ENCODE measurements around the gene OR10S1. TPM values are rescaled to one million over a fixed set of nuclear protein-coding genes. Genes with fewer than 3 reads are reported as not detected.

Gene OR10S1
- total and polyA plus RNA-seq, 2 donors (not counting 1 experiment from before 2014, with no cell fraction given): not detected

GRCh38 chr11:123945132-123945531 lies 32.4 kb downstream of the OR10S1 start:
- Histone ChIP-seq H3K4me2 (replicated peaks; ENCODE audit: low read depth, low read length, poor library complexity, severe bottlenecking) (no peak overlapping the region), H3K27me3 (replicated peaks in 1 of 4; ENCODE audit: control extremely low read depth in 1 of 4, control insufficient read depth in 3 of 4, insufficient read depth in 4 of 4, low read length in 3 of 4) (no peaks in the 10 kb centered on the region), H2AFZ (ENCODE audit: insufficient read depth, low read depth, low read length, poor library complexity, severe bottlenecking) (no peak overlapping the region), H3K79me2 (ENCODE audit: control insufficient read depth, insufficient read depth, low read length) (no peaks in the 10 kb centered on the region), H3K27ac (ENCODE audit: low read length in 2 of 2) (no peak overlapping the region), H3K36me3 (replicated peaks in 1 of 2; ENCODE audit: control extremely low read depth in 1 of 2, control insufficient read depth in 1 of 2, extremely low read depth in 1 of 2, insufficient read depth in 2 of 2, low read length in 1 of 2) (no peaks in the 10 kb centered on the region), H3K9me3 (ENCODE audit: control extremely low read depth in 1 of 3, control insufficient read depth in 2 of 3, insufficient read depth in 1 of 3, low read length in 2 of 3) (no peaks in the 10 kb centered on the region), H3K9ac (ENCODE audit: low read length) (no peak overlapping the region), H3K4me3 (ENCODE audit: control extremely low read depth in 1 of 5, extremely low read depth in 1 of 5, insufficient read depth in 1 of 5, low read depth in 2 of 5, low read length in 4 of 5) (no peak overlapping the region), H4K20me1 (ENCODE audit: control insufficient read depth, insufficient read depth, low read length, poor library complexity, severe bottlenecking) (no peaks in the 10 kb centered on the region), H3K4me1 (ENCODE audit: control insufficient read depth in 2 of 2, insufficient read depth in 2 of 2, low read length in 2 of 2) (no peaks in the 10 kb centered on the region)
- ATAC-seq (ENCODE audit: low read depth) (no peak), DNase-seq (no peak)
- Mint-ChIP-seq H3K4me3 (no peak overlapping the region), H3K4me1 (no peaks in the 10 kb centered on the region), H3K27me3 (peaks cover 11% of the 10 kb centered on the region), H3K9me3 (ENCODE audit: insufficient read depth) (no peaks in the 10 kb centered on the region), H3K27ac (no peak overlapping the region)
- TF ChIP-seq EZH2 (IDR thresholded peaks at IDR 0.05; ENCODE audit: borderline replicate concordance, insufficient read depth, low read depth, low read length, poor library complexity, severe bottlenecking): no peak
- TF ChIP-seq CTCF (IDR thresholded peaks at IDR 0.05): no peak
- ChIA-PET POLR2A (no interaction called here), CTCF (no interaction called here)
- intact Hi-C loops (cut with micrococcal nuclease): no loop called here
- WGBS (ENCODE audit: insufficient coverage): no CpG with 5 or more reads among the region's 1 CpG

DNA sequence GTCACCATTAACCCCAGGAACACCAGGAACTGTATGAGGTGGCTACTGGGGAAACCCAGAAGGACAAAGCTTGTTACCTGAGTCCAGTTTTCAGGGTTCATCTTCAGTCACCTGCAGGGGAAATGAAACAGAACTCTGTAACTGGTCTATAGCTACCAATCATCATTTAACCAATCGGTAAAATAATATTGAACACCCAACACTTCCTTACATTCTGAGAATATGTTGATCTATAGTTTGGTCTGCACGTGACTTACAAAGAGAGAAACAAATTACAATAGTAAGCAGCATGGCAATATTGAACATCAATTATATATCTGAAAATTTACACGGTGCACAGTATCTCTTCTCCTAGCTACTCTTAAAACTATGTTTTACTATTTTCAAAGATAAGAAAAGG lies 33.8 kb downstream of the OR10S1 start, which contains the start of gene OR6T1:
OR6T1 (minus strand) TSS at position 101 of the 400 bp plus-strand sequence; CDS start at position 101, 0 bp downstream.
- no peaks in the 10 kb centered on the region for H3K9me3 ChIP-seq (ENCODE audit: control extremely low read depth in 1 of 3, control insufficient read depth in 2 of 3, insufficient read depth in 1 of 3, low read length in 2 of 3)
- intact Hi-C loops (cut with micrococcal nuclease): no loop called here
- no peak within 1 kb of the TSS for H3K4me3 ChIP-seq (ENCODE audit: control extremely low read depth in 1 of 5, extremely low read depth in 1 of 5, insufficient read depth in 1 of 5, low read depth in 2 of 5, low read length in 4 of 5)
- Mint-ChIP-seq H3K27ac (no peak within 1 kb of the TSS), H3K4me3 (no peak within 1 kb of the TSS), H3K4me1 (no peaks in the 10 kb centered on the region), H3K9me3 (ENCODE audit: insufficient read depth) (no peaks in the 10 kb centered on the region), H3K27me3 (peaks cover 11% of the 10 kb centered on the region)
- WGBS (ENCODE audit: insufficient coverage): no CpG with 5 or more reads among the region's 3 CpGs
- H3K4me1 ChIP-seq (ENCODE audit: control insufficient read depth in 2 of 2, insufficient read depth in 2 of 2, low read length in 2 of 2): no peaks in the 10 kb centered on the region
- ChIA-PET POLR2A (no interaction called here), CTCF (no interaction called here)
- no peaks in the 10 kb centered on the region for H3K36me3 ChIP-seq (replicated peaks in 1 of 2; ENCODE audit: control extremely low read depth in 1 of 2, control insufficient read depth in 1 of 2, extremely low read depth in 1 of 2, insufficient read depth in 2 of 2, low read length in 1 of 2)
- H3K4me2 ChIP-seq (replicated peaks; ENCODE audit: low read depth, low read length, poor library complexity, severe bottlenecking): no peak within 1 kb of the TSS
- TF ChIP-seq EZH2 (IDR thresholded peaks at IDR 0.05; ENCODE audit: borderline replicate concordance, insufficient read depth, low read depth, low read length, poor library complexity, severe bottlenecking) (no peak), CTCF (IDR thresholded peaks at IDR 0.05) (no peak)
- no peak within 1 kb of the TSS for H3K9ac ChIP-seq (ENCODE audit: low read length)
- no peak for DNase-seq
- H3K27me3 ChIP-seq (replicated peaks in 1 of 4; ENCODE audit: control extremely low read depth in 1 of 4, control insufficient read depth in 3 of 4, insufficient read depth in 4 of 4, low read length in 3 of 4): no peaks in the 10 kb centered on the region
- H3K79me2 ChIP-seq (ENCODE audit: control insufficient read depth, insufficient read depth, low read length): no peaks in the 10 kb centered on the region
- H3K27ac ChIP-seq (ENCODE audit: low read length in 2 of 2): no peak within 1 kb of the TSS
- ATAC-seq (ENCODE audit: low read depth): no peak
- H4K20me1 ChIP-seq (ENCODE audit: control insufficient read depth, insufficient read depth, low read length, poor library complexity, severe bottlenecking): no peaks in the 10 kb centered on the region
- no peak within 1 kb of the TSS for H2AFZ ChIP-seq (ENCODE audit: insufficient read depth, low read depth, low read length, poor library complexity, severe bottlenecking)
